K562 (cell line): Measurements from ENCODE around the gene CAMK2B. TPM values are rescaled to one million over a fixed set of nuclear protein-coding genes. Genes with fewer than 3 reads are reported as not detected.

Experiments
- CBFA2T3 ChIP-seq: fragments of 450-650 bp; IDR thresholded peaks from 2 replicates; pipeline ENCODE4 v1.6.1; 2017
- ILK ChIP-seq: fragments of 450-650 bp; IDR thresholded peaks from 2 replicates; pipeline ENCODE4 v1.6.1; 2016; ENCODE audit warnings: missing genetic modification characterization, low read depth, mild to moderate bottlenecking, missing compliant biosample characterization, moderate library complexity, borderline replicate concordance
- RB1 ChIP-seq: fragments of 450-650 bp; IDR thresholded peaks from 2 replicates; pipeline ENCODE4 v1.6.1; 2017; ENCODE audit warnings: low read depth, mild to moderate bottlenecking
- TCF3 ChIP-seq: sonication (generic); formaldehyde crosslinking; IDR thresholded peaks from 2 replicates; pipeline ENCODE4 v1.4.0; 2020; ENCODE audit warnings: mild to moderate bottlenecking, missing genetic modification reagents
- ZNF551 ChIP-seq: fragments of 250-450 bp; sonication (Bioruptor Pico); IDR thresholded peaks from 2 replicates; pipeline ENCODE4 v1.5.0; 2021; ENCODE audit warnings: mild to moderate bottlenecking, moderate library complexity
- polyA plus RNA-seq, 8 experiments: library from polyadenylated mRNA; depleted of rRNA in 4 of 8; stranded (reverse) in 5 of 8; unstranded in 3 of 8; fragments of >200 nt; fragmentation: Nextera tagmentation in 2 of 8; fragmentation: Illumina TruSeq in 1 of 8; extraction: Ambion mirVana in 2 of 8; extraction: Trizol in 1 of 8; gene quantifications; 2 replicates each; pipeline versions ENCODE4 v1.2.1 to v1.2.3, GENCODE V29; 2011 to 2014; ENCODE audit warnings: inconsistent platforms in 1 of 8, missing spikeins in 1 of 8
- total RNA-seq, 7 experiments: library from RNA; depleted of rRNA in 6 of 7; stranded (reverse); fragments of >200 nt in 6 of 7; fragmentation: Illumina TruSeq in 2 of 7; extraction: Trizol in 2 of 7; gene quantifications; 2 replicates each; pipeline versions ENCODE4 v1.2.1 to v1.2.3, GENCODE V29; 2011 to 2021; ENCODE audit warnings: low replicate concordance in 1 of 7
- TF ChIP-seq, protein P1 (sequence below): fragments of 450-650 bp; IDR thresholded peaks from 2 replicates; pipeline ENCODE4 v1.6.1; 2016
- TF ChIP-seq, protein P2 (sequence below): fragments of 200-800 bp; sonication (Bioruptor generic); IDR thresholded peaks from 2 replicates; pipeline ENCODE4 v1.6.1; 2017; ENCODE audit warnings: missing genetic modification characterization, missing compliant biosample characterization
- TF ChIP-seq, protein P3 (sequence below): fragments of 250-450 bp; sonication (Bioruptor Pico); IDR thresholded peaks from 2 replicates; pipeline ENCODE4 v1.4.0; 2020; ENCODE audit warnings: mild to moderate bottlenecking, moderate library complexity

Gene CAMK2B
- total and polyA plus RNA-seq, 9 of the 15 experiments (the other 6 are each of a cell fraction or from before 2014, with no cell fraction given): 0.04 to 0.09 (median 0.05) TPM; not detected in 4

DNA sequence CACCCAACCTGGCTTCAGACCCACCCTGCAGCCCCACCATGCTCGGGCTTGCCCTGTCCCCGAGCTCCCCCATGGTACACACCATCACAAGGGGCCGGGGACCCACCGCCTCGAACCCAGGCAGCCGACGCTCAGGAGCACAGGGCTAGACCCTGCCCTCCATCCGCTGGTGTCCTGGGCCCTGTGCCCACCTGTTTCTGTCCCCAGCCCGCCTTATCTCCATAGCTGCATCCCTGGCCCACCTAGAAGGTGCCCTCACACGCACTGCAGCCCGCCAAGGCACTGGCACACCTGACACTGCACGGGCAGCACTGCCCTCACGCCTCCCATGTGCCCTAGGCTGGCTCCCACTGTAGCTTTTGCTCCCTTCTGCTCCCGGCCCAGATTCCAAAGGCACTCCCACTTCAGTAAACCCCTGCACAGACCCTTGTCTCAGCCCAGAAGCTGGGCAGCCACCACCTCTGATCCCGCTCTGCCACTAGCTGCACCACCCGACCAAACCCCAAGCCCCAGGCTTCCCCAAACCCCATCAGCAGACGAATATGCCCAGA lies 107.5 kb downstream of the CAMK2B start (continued):
- TF ChIP-seq ZNF551 (CRISPR knock-in tag): no peak
- no peak for TF ChIP-seq RB1
- TF ChIP-seq TCF3 (CRISPR knock-in tag): no peak
- no peak for TF ChIP-seq CBFA2T3
- no peak for TF ChIP-seq ILK (tag)
- TF ChIP-seq, protein P1, sequence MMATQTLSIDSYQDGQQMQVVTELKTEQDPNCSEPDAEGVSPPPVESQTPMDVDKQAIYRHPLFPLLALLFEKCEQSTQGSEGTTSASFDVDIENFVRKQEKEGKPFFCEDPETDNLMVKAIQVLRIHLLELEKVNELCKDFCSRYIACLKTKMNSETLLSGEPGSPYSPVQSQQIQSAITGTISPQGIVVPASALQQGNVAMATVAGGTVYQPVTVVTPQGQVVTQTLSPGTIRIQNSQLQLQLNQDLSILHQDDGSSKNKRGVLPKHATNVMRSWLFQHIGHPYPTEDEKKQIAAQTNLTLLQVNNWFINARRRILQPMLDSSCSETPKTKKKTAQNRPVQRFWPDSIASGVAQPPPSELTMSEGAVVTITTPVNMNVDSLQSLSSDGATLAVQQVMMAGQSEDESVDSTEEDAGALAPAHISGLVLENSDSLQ: no peak
- TF ChIP-seq, protein P2, sequence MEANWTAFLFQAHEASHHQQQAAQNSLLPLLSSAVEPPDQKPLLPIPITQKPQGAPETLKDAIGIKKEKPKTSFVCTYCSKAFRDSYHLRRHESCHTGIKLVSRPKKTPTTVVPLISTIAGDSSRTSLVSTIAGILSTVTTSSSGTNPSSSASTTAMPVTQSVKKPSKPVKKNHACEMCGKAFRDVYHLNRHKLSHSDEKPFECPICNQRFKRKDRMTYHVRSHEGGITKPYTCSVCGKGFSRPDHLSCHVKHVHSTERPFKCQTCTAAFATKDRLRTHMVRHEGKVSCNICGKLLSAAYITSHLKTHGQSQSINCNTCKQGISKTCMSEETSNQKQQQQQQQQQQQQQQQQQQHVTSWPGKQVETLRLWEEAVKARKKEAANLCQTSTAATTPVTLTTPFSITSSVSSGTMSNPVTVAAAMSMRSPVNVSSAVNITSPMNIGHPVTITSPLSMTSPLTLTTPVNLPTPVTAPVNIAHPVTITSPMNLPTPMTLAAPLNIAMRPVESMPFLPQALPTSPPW (CRISPR knock-in tag): no peak
- TF ChIP-seq, protein P3, sequence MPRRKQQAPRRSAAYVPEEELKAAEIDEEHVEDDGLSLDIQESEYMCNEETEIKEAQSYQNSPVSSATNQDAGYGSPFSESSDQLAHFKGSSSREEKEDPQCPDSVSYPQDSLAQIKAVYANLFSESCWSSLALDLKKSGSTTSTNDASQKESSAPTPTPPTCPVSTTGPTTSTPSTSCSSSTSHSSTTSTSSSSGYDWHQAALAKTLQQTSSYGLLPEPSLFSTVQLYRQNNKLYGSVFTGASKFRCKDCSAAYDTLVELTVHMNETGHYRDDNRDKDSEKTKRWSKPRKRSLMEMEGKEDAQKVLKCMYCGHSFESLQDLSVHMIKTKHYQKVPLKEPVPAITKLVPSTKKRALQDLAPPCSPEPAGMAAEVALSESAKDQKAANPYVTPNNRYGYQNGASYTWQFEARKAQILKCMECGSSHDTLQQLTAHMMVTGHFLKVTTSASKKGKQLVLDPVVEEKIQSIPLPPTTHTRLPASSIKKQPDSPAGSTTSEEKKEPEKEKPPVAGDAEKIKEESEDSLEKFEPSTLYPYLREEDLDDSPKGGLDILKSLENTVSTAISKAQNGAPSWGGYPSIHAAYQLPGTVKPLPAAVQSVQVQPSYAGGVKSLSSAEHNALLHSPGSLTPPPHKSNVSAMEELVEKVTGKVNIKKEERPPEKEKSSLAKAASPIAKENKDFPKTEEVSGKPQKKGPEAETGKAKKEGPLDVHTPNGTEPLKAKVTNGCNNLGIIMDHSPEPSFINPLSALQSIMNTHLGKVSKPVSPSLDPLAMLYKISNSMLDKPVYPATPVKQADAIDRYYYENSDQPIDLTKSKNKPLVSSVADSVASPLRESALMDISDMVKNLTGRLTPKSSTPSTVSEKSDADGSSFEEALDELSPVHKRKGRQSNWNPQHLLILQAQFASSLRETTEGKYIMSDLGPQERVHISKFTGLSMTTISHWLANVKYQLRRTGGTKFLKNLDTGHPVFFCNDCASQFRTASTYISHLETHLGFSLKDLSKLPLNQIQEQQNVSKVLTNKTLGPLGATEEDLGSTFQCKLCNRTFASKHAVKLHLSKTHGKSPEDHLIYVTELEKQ: no peak
